Trophoblast cell (in vitro differentiated cells and primary cell): ENCODE measurements around the gene MCF2L2.

Experiments used
- DNase-seq, 2 donors: peaks; one replicate each; pipeline ENCODE4 v3.0.0-alpha.2; 2016
- H2AFZ ChIP-seq: 2 replicates; pipeline ENCODE4 v1.6.1; 2013; ENCODE audit warnings: low read length, moderate library complexity, mild to moderate bottlenecking; ENCODE audit not compliant: insufficient read depth, poor library complexity
- H2AK5ac ChIP-seq: 2 replicates; pipeline ENCODE4 v1.6.1; 2013; ENCODE audit warnings: mild to moderate bottlenecking, low read length
- H2BK120ac ChIP-seq: 2 replicates; pipeline ENCODE4 v1.6.1; 2013; ENCODE audit warnings: low read length, mild to moderate bottlenecking, moderate library complexity; ENCODE audit not compliant: insufficient read depth, poor library complexity
- H2BK12ac ChIP-seq: 2 replicates; pipeline ENCODE4 v1.6.1; 2013; ENCODE audit warnings: mild to moderate bottlenecking, low read length, moderate library complexity
- H2BK5ac ChIP-seq: 2 replicates; pipeline ENCODE4 v1.6.1; 2013; ENCODE audit warnings: low read length, low read depth, moderate library complexity, mild to moderate bottlenecking; ENCODE audit not compliant: poor library complexity
- H3K14ac ChIP-seq: 2 replicates; pipeline ENCODE4 v1.6.1; 2013; ENCODE audit warnings: mild to moderate bottlenecking, low read length
- H3K18ac ChIP-seq: 2 replicates; pipeline ENCODE4 v1.6.1; 2013; ENCODE audit warnings: mild to moderate bottlenecking, low read length
- H3K23ac ChIP-seq: 2 replicates; pipeline ENCODE4 v1.6.1; 2013; ENCODE audit warnings: low read length
- H3K27ac ChIP-seq: 2 replicates; pipeline ENCODE4 v1.5.1; 2013; ENCODE audit warnings: low read depth, mild to moderate bottlenecking, inconsistent platforms, low read length, moderate library complexity
- H3K27me3 ChIP-seq: 2 replicates; pipeline ENCODE4 v1.6.1; 2013; ENCODE audit warnings: inconsistent platforms, mild to moderate bottlenecking, low read length, moderate library complexity; ENCODE audit not compliant: insufficient read depth
- H3K36me3 ChIP-seq, 2 experiments: 1 replicate in 1 of 2; 2 replicates in 1 of 2; pipeline ENCODE4 v1.6.1; 2013; ENCODE audit warnings: low read length in 2 of 2, mild to moderate bottlenecking in 2 of 2, moderate library complexity in 1 of 2; ENCODE audit not compliant: insufficient read depth in 2 of 2, control insufficient read depth in 1 of 2
- H3K4ac ChIP-seq: 2 replicates; pipeline ENCODE4 v1.6.1; 2013; ENCODE audit warnings: low read depth, mild to moderate bottlenecking, low read length, moderate library complexity
- H3K4me1 ChIP-seq, 2 experiments: 1 replicate in 1 of 2; 2 replicates in 1 of 2; pipeline ENCODE4 v1.6.1; 2013; ENCODE audit warnings: low read length in 2 of 2, mild to moderate bottlenecking in 2 of 2, moderate library complexity in 1 of 2; ENCODE audit not compliant: insufficient read depth in 2 of 2, control insufficient read depth in 1 of 2
- H3K4me2 ChIP-seq: 2 replicates; pipeline ENCODE4 v1.6.1; 2013; ENCODE audit warnings: inconsistent platforms, mild to moderate bottlenecking, low read length, moderate library complexity
- H3K4me3 ChIP-seq: 2 replicates; pipeline ENCODE4 v1.5.1; 2013; ENCODE audit warnings: mild to moderate bottlenecking, low read depth, low read length, inconsistent platforms
- H3K79me1 ChIP-seq: one replicate; pipeline ENCODE4 v1.6.1; 2013; ENCODE audit warnings: low read length
- H3K79me2 ChIP-seq: 2 replicates; pipeline ENCODE4 v1.6.1; 2013; ENCODE audit warnings: low read length, mild to moderate bottlenecking; ENCODE audit not compliant: control insufficient read depth, insufficient read depth, poor library complexity
- H3K9ac ChIP-seq: 2 replicates; pipeline ENCODE4 v1.6.1; 2013; ENCODE audit warnings: mild to moderate bottlenecking, low read length
- H3K9me3 ChIP-seq: 2 replicates; pipeline ENCODE4 v1.6.1; 2013; ENCODE audit warnings: low read depth, mild to moderate bottlenecking, control low read depth, inconsistent platforms, low read length; ENCODE audit not compliant: insufficient read depth
- H4K12ac ChIP-seq: 2 replicates; pipeline ENCODE4 v1.6.1; 2013; ENCODE audit warnings: low read depth, mild to moderate bottlenecking, low read length, moderate library complexity
- H4K8ac ChIP-seq: 2 replicates; pipeline ENCODE4 v1.6.1; 2013; ENCODE audit warnings: low read depth, mild to moderate bottlenecking, low read length, moderate library complexity
- H4K91ac ChIP-seq: one replicate; pipeline ENCODE4 v1.6.1; 2013; ENCODE audit warnings: low read depth, mild to moderate bottlenecking, low read length, moderate library complexity
- WGBS: extraction: QIAGEN DNeasy Blood & Tissue Kit; methylation state at CpG from one replicate; pipeline ENCODE4 v1.1.7; 2013; ENCODE audit warnings: missing lambda C conversion rate; ENCODE audit not compliant: insufficient read length, insufficient coverage; ENCODE audit errors: extremely low coverage; 5-methylcytosine and 5-hydroxymethylcytosine counted together

MCF2L2 gene

DNA sequence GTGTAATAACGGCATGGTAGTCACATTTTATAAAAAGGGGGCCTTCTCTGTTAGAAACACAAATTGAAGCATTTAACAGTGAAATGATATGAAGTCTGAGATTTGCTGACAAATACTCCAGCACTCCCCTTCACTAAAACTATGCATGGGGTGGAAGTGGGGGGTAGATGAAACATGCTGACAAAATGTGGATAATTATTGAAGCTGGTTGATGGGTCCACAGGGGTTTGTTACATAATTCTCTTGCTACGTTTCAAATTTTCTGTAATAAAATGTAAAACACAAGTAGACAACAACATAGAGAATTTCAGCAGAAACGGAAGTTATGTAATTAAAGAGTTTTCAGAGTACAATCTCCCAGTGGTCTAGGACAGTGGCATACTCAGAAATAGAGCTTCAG is 37.0 kb downstream of the MCF2L2 start:
- Histone ChIP-seq H2BK12ac (no peak overlapping the region), H3K14ac (no peak overlapping the region), H4K12ac (no peak overlapping the region), H3K79me2 (no peaks in the 10 kb centered on the region), H2AK5ac (no peak overlapping the region), H3K4me1 (peaks cover 6 to 8% of the 10 kb centered on the region in 2 experiments), H2BK120ac (no peak overlapping the region), H3K23ac (no peak overlapping the region), H3K18ac (no peak overlapping the region), H3K27me3 (no peaks in the 10 kb centered on the region), H2AFZ (no peak overlapping the region), H3K9ac (no peak overlapping the region), H4K91ac (no peak overlapping the region), H3K4me2 (no peak overlapping the region), H3K9me3 (no peaks in the 10 kb centered on the region), H3K4ac (no peak overlapping the region), H3K4me3 (no peak overlapping the region), H3K36me3 (no peaks in the 10 kb centered on the region), H3K79me1 (no peaks in the 10 kb centered on the region), H2BK5ac (no peak overlapping the region), H3K27ac (no peak overlapping the region), H4K8ac (no peak overlapping the region)
- no CpG with 5 or more reads among the region's 3 CpGs for WGBS
- DNase-seq, result no peak

DNA sequence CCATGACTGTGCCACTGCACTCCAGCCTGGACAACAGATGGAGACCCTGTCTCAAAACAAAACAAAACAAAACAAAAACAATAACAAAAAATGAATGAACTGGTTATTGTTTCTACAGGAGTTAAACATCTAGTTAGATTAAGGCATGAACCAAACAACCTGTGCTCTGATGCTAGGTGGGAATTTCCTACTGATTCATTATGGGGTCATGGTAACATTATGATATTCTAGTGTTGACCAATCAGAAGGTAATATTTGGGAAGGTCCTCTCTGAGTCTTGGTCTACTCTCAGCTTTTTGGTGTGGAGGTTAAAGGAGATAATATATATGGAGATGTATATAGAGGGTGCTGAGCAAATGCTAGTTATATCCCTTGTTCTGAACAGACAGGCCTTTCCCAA is 37.6 kb downstream of the MCF2L2 start:
- Histone ChIP-seq H3K79me2 (no peaks in the 10 kb centered on the region), H4K8ac (no peak overlapping the region), H2AK5ac (no peak overlapping the region)

GRCh38 chr3:183388213-183388895 is 40.1 kb downstream of the MCF2L2 start:
- Histone ChIP-seq H4K8ac (no peak overlapping the region), H2BK12ac (no peak overlapping the region)
- no CpG with 5 or more reads among the region's 7 CpGs for WGBS

More for the DNA sequence above, 37.6 kb downstream of the MCF2L2 start:
- no peak overlapping the region for H3K14ac ChIP-seq
- H3K4me3 ChIP-seq, result no peak overlapping the region
- H3K9ac ChIP-seq, result no peak overlapping the region
- no peaks in the 10 kb centered on the region for H3K79me1 ChIP-seq
- no peak overlapping the region for H2BK5ac ChIP-seq
- no peak overlapping the region for H2BK120ac ChIP-seq
- H3K4me1 ChIP-seq, result peaks cover 6 to 11% of the 10 kb centered on the region in 2 experiments
- no peak overlapping the region for H3K27ac ChIP-seq
- no peaks in the 10 kb centered on the region for H3K27me3 ChIP-seq
- H4K12ac ChIP-seq, result no peak overlapping the region
- no peak for DNase-seq
- H3K36me3 ChIP-seq, result no peaks in the 10 kb centered on the region
- no peak overlapping the region for H4K91ac ChIP-seq
- no peak overlapping the region for H2AFZ ChIP-seq
- no peak overlapping the region for H3K4ac ChIP-seq
- H3K23ac ChIP-seq, result no peak overlapping the region
- no peak overlapping the region for H2BK12ac ChIP-seq
- no peak overlapping the region for H3K18ac ChIP-seq
- no peaks in the 10 kb centered on the region for H3K9me3 ChIP-seq
- no peak overlapping the region for H3K4me2 ChIP-seq

GRCh38 chr3:183387797-183388196 is 40.6 kb downstream of the MCF2L2 start:
- H3K23ac ChIP-seq, result no peak overlapping the region
- H2AFZ ChIP-seq, result no peak overlapping the region
- H3K79me1 ChIP-seq, result no peaks in the 10 kb centered on the region
- H3K4ac ChIP-seq, result no peak overlapping the region
- no peak overlapping the region for H4K91ac ChIP-seq
- no peak overlapping the region for H3K14ac ChIP-seq
- H3K36me3 ChIP-seq, result no peaks in the 10 kb centered on the region
- WGBS, result no CpG with 5 or more reads among the region's 4 CpGs
- H3K4me1 ChIP-seq, result peaks cover 6 to 11% of the 10 kb centered on the region in 2 experiments
- H3K27me3 ChIP-seq, result no peaks in the 10 kb centered on the region
- no peak overlapping the region for H3K9ac ChIP-seq
- H3K27ac ChIP-seq, result no peak overlapping the region
- H3K9me3 ChIP-seq, result no peaks in the 10 kb centered on the region
- no peak overlapping the region for H3K4me3 ChIP-seq
- no peak overlapping the region for H2AK5ac ChIP-seq
- no peak overlapping the region for H2BK120ac ChIP-seq
- H2BK5ac ChIP-seq, result no peak overlapping the region
- H2BK12ac ChIP-seq, result no peak overlapping the region
- H3K18ac ChIP-seq, result no peak overlapping the region
- H4K8ac ChIP-seq, result no peak overlapping the region
- DNase-seq, result no peak
- no peak overlapping the region for H4K12ac ChIP-seq
- no peak overlapping the region for H3K4me2 ChIP-seq
- no peaks in the 10 kb centered on the region for H3K79me2 ChIP-seq

More at GRCh38 chr3:183388213-183388895, 40.1 kb downstream of the MCF2L2 start:
- Histone ChIP-seq H3K9ac (no peak overlapping the region), H2BK120ac (no peak overlapping the region), H2BK5ac (no peak overlapping the region), H3K9me3 (no peaks in the 10 kb centered on the region), H3K4me1 (peaks cover 6 to 11% of the 10 kb centered on the region in 2 experiments), H3K79me1 (no peaks in the 10 kb centered on the region), H2AFZ (no peak overlapping the region), H3K36me3 (no peaks in the 10 kb centered on the region), H3K4me2 (no peak overlapping the region), H3K27ac (no peak overlapping the region), H3K14ac (no peak overlapping the region), H3K23ac (no peak overlapping the region), H3K4ac (no peak overlapping the region), H4K91ac (no peak overlapping the region), H4K12ac (no peak overlapping the region), H3K27me3 (no peaks in the 10 kb centered on the region), H2AK5ac (no peak overlapping the region), H3K4me3 (no peak overlapping the region), H3K79me2 (no peaks in the 10 kb centered on the region), H3K18ac (no peak overlapping the region)
- no peak for DNase-seq
